Muscle layer of duodenum (tissue), 2 donors: ENCODE results near the gene PCSK2.

Experiments used
- H3K27ac ChIP-seq: one replicate; pipeline ENCODE4 v1.7.0; 2013; ENCODE audit warnings: mild to moderate bottlenecking, low read length
- H3K27me3 ChIP-seq: one replicate; pipeline ENCODE4 v1.7.0; 2013; ENCODE audit warnings: low read depth, mild to moderate bottlenecking, control low read depth, low read length
- H3K36me3 ChIP-seq, 2 donors: one replicate each; pipeline ENCODE4 v1.7.0; 2013; ENCODE audit warnings: low read length in 2 of 2, control low read depth in 1 of 2, mild to moderate bottlenecking in 1 of 2; ENCODE audit not compliant: insufficient read depth in 2 of 2, control insufficient read depth in 1 of 2
- H3K4me1 ChIP-seq, 2 donors: one replicate each; pipeline ENCODE4 v1.7.0; 2013; ENCODE audit warnings: low read length in 2 of 2, mild to moderate bottlenecking in 2 of 2, control low read depth in 1 of 2, moderate library complexity in 1 of 2; ENCODE audit not compliant: insufficient read depth in 2 of 2, control insufficient read depth in 1 of 2
- H3K4me3 ChIP-seq, 2 donors: one replicate each; pipeline ENCODE4 v1.7.0; 2013; ENCODE audit warnings: low read length in 2 of 2, low read depth in 1 of 2, mild to moderate bottlenecking in 1 of 2
- H3K9me3 ChIP-seq, 2 donors: one replicate each; pipeline ENCODE4 v1.7.0; 2013; ENCODE audit warnings: low read length in 2 of 2, control low read depth in 1 of 2, mild to moderate bottlenecking in 1 of 2; ENCODE audit not compliant: control insufficient read depth in 1 of 2
- donor health status: healthy.

PCSK2 gene, protein sequence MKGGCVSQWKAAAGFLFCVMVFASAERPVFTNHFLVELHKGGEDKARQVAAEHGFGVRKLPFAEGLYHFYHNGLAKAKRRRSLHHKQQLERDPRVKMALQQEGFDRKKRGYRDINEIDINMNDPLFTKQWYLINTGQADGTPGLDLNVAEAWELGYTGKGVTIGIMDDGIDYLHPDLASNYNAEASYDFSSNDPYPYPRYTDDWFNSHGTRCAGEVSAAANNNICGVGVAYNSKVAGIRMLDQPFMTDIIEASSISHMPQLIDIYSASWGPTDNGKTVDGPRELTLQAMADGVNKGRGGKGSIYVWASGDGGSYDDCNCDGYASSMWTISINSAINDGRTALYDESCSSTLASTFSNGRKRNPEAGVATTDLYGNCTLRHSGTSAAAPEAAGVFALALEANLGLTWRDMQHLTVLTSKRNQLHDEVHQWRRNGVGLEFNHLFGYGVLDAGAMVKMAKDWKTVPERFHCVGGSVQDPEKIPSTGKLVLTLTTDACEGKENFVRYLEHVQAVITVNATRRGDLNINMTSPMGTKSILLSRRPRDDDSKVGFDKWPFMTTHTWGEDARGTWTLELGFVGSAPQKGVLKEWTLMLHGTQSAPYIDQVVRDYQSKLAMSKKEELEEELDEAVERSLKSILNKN

GRCh38 chr20:17226410-17227218 is at the start of gene PCSK2:
TSS of gene PCSK2 (plus strand) at chr20:17227040. CDS start at chr20:17227306, 266 bp downstream.
- H3K4me3 ChIP-seq: peak within 1 kb of the TSS; percentile 45 to 62
- no peaks in the 10 kb centered on the region for H3K36me3 ChIP-seq
- no peak within 1 kb of the TSS for H3K27ac ChIP-seq
- H3K4me1 ChIP-seq: peaks cover 0 to 18% of the 10 kb centered on the region in 2 donors
- no peaks in the 10 kb centered on the region for H3K9me3 ChIP-seq
- H3K27me3 ChIP-seq: peaks cover 12% of the 10 kb centered on the region

DNA sequence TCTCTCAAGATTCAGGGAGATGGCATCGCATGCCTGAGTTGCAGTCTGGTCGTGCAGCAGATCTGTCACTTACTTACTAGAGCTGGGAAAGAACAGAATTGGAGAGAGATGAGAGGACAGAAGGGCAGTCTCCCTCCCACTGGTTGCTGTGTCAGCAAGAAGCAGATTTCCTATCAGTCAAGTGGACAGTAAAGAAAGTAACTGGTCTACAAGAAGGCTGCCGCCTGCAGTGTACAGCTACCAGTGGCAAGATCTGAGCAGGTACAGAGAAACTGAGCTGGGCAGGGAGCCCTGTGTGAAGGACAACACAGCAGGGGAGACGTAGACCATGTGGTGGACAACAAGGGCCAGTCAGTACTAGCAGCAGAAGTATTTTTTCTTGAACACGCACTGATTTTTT is 49.5 kb upstream of the PCSK2 start:
- no peaks in the 10 kb centered on the region for H3K27me3 ChIP-seq
- H3K9me3 ChIP-seq: peaks cover 3 to 8% of the 10 kb centered on the region in 2 donors
- no peak overlapping the region for H3K4me3 ChIP-seq
- H3K36me3 ChIP-seq: no peaks in the 10 kb centered on the region
- H3K4me1 ChIP-seq: no peaks in the 10 kb centered on the region
- no peak overlapping the region for H3K27ac ChIP-seq

GRCh38 chr20:17179840-17180239 is 47.0 kb upstream of the PCSK2 start:
- Histone ChIP-seq H3K27me3 (no peaks in the 10 kb centered on the region), H3K36me3 (no peaks in the 10 kb centered on the region), H3K9me3 (peaks cover 3 to 8% of the 10 kb centered on the region in 2 donors), H3K4me3 (no peak overlapping the region), H3K27ac (no peak overlapping the region), H3K4me1 (no peaks in the 10 kb centered on the region)

GRCh38 chr20:17189976-17190695 is 36.7 kb upstream of the PCSK2 start:
- Histone ChIP-seq H3K9me3 (peaks cover 0 to 2% of the 10 kb centered on the region in 2 donors), H3K27me3 (no peaks in the 10 kb centered on the region), H3K4me1 (no peaks in the 10 kb centered on the region), H3K36me3 (no peaks in the 10 kb centered on the region), H3K27ac (no peak overlapping the region), H3K4me3 (no peak overlapping the region)

DNA sequence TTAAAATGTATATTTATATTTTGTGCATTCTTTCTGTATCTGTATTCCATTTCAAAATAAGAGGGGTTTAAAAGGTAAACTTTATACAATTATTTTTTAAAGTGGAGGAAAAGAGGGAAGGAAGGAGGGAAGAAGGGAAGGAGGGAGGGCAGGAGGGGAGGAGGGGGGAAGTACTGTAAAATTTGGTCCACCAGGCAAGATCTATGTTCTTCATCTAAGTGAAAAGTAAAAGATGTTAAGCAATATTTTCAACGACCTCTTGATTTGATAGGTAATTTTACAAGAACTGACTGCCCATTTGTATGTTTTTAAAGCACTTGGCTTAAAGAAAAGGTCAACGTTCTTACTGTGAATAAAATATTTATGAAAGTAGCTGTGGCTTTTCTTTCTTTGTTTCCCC is 29.8 kb upstream of the PCSK2 start:
- H3K4me3 ChIP-seq: no peak overlapping the region
- H3K27me3 ChIP-seq: no peaks in the 10 kb centered on the region
- no peaks in the 10 kb centered on the region for H3K4me1 ChIP-seq
- H3K27ac ChIP-seq: no peak overlapping the region
- H3K36me3 ChIP-seq: no peaks in the 10 kb centered on the region
- H3K9me3 ChIP-seq: no peaks in the 10 kb centered on the region

- no peaks in the 10 kb centered on the region for H3K9me3 ChIP-seq
- no peak overlapping the region for H3K27ac ChIP-seq
- no peaks in the 10 kb centered on the region for H3K36me3 ChIP-seq
- no peak overlapping the region for H3K4me3 ChIP-seq
- no peaks in the 10 kb centered on the region for H3K27me3 ChIP-seq
- H3K4me1 ChIP-seq: no peaks in the 10 kb centered on the region
Measured at GRCh38 chr20:17202030-17202429, 24.8 kb upstream of the PCSK2 start.

- no peaks in the 10 kb centered on the region for H3K4me1 ChIP-seq
- H3K27me3 ChIP-seq: no peaks in the 10 kb centered on the region
- H3K36me3 ChIP-seq: no peaks in the 10 kb centered on the region
- no peak overlapping the region for H3K27ac ChIP-seq
- no peaks in the 10 kb centered on the region for H3K9me3 ChIP-seq
- H3K4me3 ChIP-seq: no peak overlapping the region
Measured at GRCh38 chr20:17202673-17203072, 24.2 kb upstream of the PCSK2 start.

DNA sequence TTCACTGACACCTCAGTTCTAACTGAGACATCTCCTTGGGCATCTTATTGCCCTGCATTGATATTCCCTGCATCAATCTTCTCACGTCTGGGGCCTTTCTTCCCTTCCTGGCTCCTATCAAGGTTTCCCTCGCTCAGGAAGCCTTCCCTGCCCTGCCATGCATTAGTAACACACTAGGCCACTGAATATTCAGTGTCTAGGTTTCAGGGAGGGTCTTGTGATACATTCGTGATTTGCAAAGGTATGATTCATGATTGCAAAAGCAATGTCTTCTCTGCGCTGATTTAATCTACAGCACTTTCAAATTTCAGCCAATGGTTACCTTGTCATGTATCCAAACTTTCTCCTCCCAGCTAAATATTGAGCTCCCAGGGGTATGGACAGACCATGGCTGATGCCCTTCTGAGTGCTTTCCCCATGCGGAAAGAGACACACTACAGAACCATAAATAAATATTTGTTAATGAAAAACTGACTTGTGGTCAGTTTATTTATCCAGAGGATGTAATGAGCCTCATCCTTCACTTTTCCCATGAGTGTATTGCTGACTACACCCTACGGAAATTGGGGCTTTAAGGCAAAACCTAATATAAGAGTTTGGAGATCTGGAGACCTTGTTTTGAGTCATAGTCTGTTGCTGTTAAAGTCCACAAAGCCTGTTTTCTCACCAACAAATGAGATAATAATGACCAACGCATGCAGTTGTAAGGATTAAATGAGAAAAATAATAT is 21.6 kb upstream of the PCSK2 start:
- no peak overlapping the region for H3K4me3 ChIP-seq
- H3K4me1 ChIP-seq: no peaks in the 10 kb centered on the region
- no peaks in the 10 kb centered on the region for H3K36me3 ChIP-seq
- no peaks in the 10 kb centered on the region for H3K9me3 ChIP-seq
- no peaks in the 10 kb centered on the region for H3K27me3 ChIP-seq
- no peak overlapping the region for H3K27ac ChIP-seq

GRCh38 chr20:17210387-17210786 is 16.5 kb upstream of the PCSK2 start:
- Histone ChIP-seq H3K27ac (no peak overlapping the region), H3K9me3 (no peaks in the 10 kb centered on the region), H3K36me3 (no peaks in the 10 kb centered on the region), H3K4me1 (no peaks in the 10 kb centered on the region), H3K27me3 (no peaks in the 10 kb centered on the region), H3K4me3 (no peak overlapping the region)

- H3K4me3 ChIP-seq: no peak overlapping the region
- no peaks in the 10 kb centered on the region for H3K36me3 ChIP-seq
- no peaks in the 10 kb centered on the region for H3K9me3 ChIP-seq
- no peaks in the 10 kb centered on the region for H3K4me1 ChIP-seq
- H3K27ac ChIP-seq: no peak overlapping the region
- H3K27me3 ChIP-seq: no peaks in the 10 kb centered on the region
Measured at GRCh38 chr20:17210983-17211382, 15.9 kb upstream of the PCSK2 start.
